K562 (cell line): ENCODE data around the gene ZCCHC14. TPM values are rescaled to one million over a fixed set of nuclear protein-coding genes. Genes with fewer than 3 reads are reported as not detected.

Experiments used
- ATAC-seq: fragments of 200-7000 bp; cut with Tn5 transposase; 3 replicates; pipeline ENCODE4 v1.9.1; 2020; ENCODE audit warnings: moderate library complexity
- BruUV-seq: library from RNA; stranded (reverse); fragments of 400-500 nt; replicated peaks from 2 replicates; lab custom pipeline; 2021; lab: Mats Ljungman, UMichigan
- CTCF ChIA-PET: fragments of 300-600 bp; formaldehyde crosslinking; extraction: SDS; loops from one replicate; lab custom pipeline; 2021; ENCODE audit warnings: low intra/inter-chr PET ratio; lab: Yijun Ruan, JAX
- POLR2A ChIA-PET: fragments of 300-600, 350-650 bp; sonication (Branson Sonifier 250); formaldehyde crosslinking; extraction: SDS; loops from one replicate; lab custom pipeline; 2021; ENCODE audit warnings: antibody characterized with exemption, inconsistent platforms; lab: Yijun Ruan, JAX
- DNase-seq, 4 experiments: peaks; one replicate each; pipeline versions ENCODE4 v3.0.0 to v3.0.0-alpha.2; 2011 to 2018; ENCODE audit warnings: low spot score in 3 of 4, mixed read lengths in 3 of 4; ENCODE audit errors: extremely low read depth in 1 of 4
- FAIRE-seq: peaks from 2 replicates; lab custom pipeline; 2011; peaks lifted over from hg19 to GRCh38; lab: Jason Lieb, UNC
- H2AFZ ChIP-seq: 2 replicates; pipeline ENCODE4 v1.6.0; 2011; ENCODE audit warnings: low read depth, low read length, control low read depth, inconsistent platforms
- H3K27ac ChIP-seq: fragments of 200-600 bp; 3 replicates; pipeline ENCODE4 v1.8.0; 2011; ENCODE audit warnings: low read depth, mild to moderate bottlenecking, control low read depth, inconsistent platforms, low read length, moderate library complexity, mixed read lengths; ENCODE audit errors: extremely low read depth
- H3K27me3 ChIP-seq, 2 experiments: fragments of 300-600 bp in 1 of 2; 2 replicates in 1 of 2; 3 replicates in 1 of 2; pipeline versions ENCODE4 v1.6.0 to v1.8.0; 2011; ENCODE audit warnings: inconsistent platforms in 2 of 2, low read length in 2 of 2, mild to moderate bottlenecking in 1 of 2, mixed read lengths in 1 of 2, moderate library complexity in 1 of 2; ENCODE audit not compliant: control insufficient read depth in 2 of 2, insufficient read depth in 2 of 2
- H3K36me3 ChIP-seq: fragments of 300-600 bp; 3 replicates; pipeline ENCODE4 v1.8.0; 2011; ENCODE audit warnings: mild to moderate bottlenecking, low read length, inconsistent platforms; ENCODE audit not compliant: control insufficient read depth, insufficient read depth
- H3K4me1 ChIP-seq, 2 experiments: fragments of 200-600 bp in 1 of 2; replicated peaks in 1 of 2; 2 replicates in 1 of 2; 3 replicates in 1 of 2; pipeline versions ENCODE4 v1.5.1 to v1.8.0; 2011; ENCODE audit warnings: inconsistent platforms in 2 of 2, low read length in 2 of 2, mild to moderate bottlenecking in 1 of 2, mixed read lengths in 1 of 2, moderate library complexity in 1 of 2; ENCODE audit not compliant: control insufficient read depth in 2 of 2, insufficient read depth in 2 of 2
- H3K4me2 ChIP-seq: 2 replicates; pipeline ENCODE4 v1.6.1; 2011; ENCODE audit warnings: low read length, control low read depth, inconsistent platforms, mixed read lengths; ENCODE audit not compliant: insufficient read depth
- H3K4me3 ChIP-seq: fragments of 200-600 bp; sonication (generic), shearing (Covaris generic); 2 replicates; pipeline ENCODE4 v1.5.1; 2016; ENCODE audit warnings: control low read depth, inconsistent platforms
- H3K79me2 ChIP-seq: fragments of 200-600 bp; 3 replicates; pipeline ENCODE4 v1.8.0; 2011; ENCODE audit warnings: low read length, inconsistent platforms; ENCODE audit not compliant: control insufficient read depth, insufficient read depth
- H3K9ac ChIP-seq, 2 experiments: 2 replicates each; pipeline versions ENCODE4 v1.6.0 to v1.6.1; 2011; ENCODE audit warnings: low read depth in 2 of 2, low read length in 2 of 2, control low read depth in 1 of 2, inconsistent platforms in 1 of 2, mild to moderate bottlenecking in 1 of 2, mixed read lengths in 1 of 2; ENCODE audit not compliant: insufficient read depth in 1 of 2
- H3K9me1 ChIP-seq: one replicate; pipeline ENCODE4 v1.6.0; 2011; ENCODE audit warnings: inconsistent platforms, mild to moderate bottlenecking, low read length, moderate library complexity; ENCODE audit not compliant: control insufficient read depth, insufficient read depth
- H3K9me3 ChIP-seq: replicated peaks from 2 replicates; pipeline ENCODE4 v1.5.1; 2011; ENCODE audit warnings: low read depth, low read length, inconsistent platforms; ENCODE audit not compliant: control insufficient read depth, insufficient read depth
- H4K20me1 ChIP-seq: replicated peaks from 2 replicates; pipeline ENCODE4 v1.6.1; 2011; ENCODE audit warnings: low read length, inconsistent platforms, mixed read lengths; ENCODE audit not compliant: control insufficient read depth, insufficient read depth
- DIDO1 ChIP-seq: fragments of 450-650 bp; IDR thresholded peaks from 2 replicates; pipeline ENCODE4 v1.6.1; 2016; ENCODE audit warnings: low read depth, missing biosample characterization, missing genetic modification characterization
- EP300 ChIP-seq: IDR thresholded peaks from 2 replicates; pipeline ENCODE4 v1.6.1; 2012; ENCODE audit warnings: low read length, improper control_type of control experiment
- ETS1 ChIP-seq: conservative IDR thresholded peaks from 2 replicates; pipeline ENCODE4 v1.6.1; 2011; ENCODE audit warnings: low read depth, mild to moderate bottlenecking, low read length; ENCODE audit not compliant: control insufficient read depth
- GTF2A2 ChIP-seq: IDR thresholded peaks from 2 replicates; pipeline ENCODE4 v1.6.1; 2016; ENCODE audit warnings: mild to moderate bottlenecking, missing genetic modification characterization, missing compliant biosample characterization
- GTF2F1 ChIP-seq: IDR thresholded peaks from 2 replicates; pipeline ENCODE4 v1.6.1; 2011; ENCODE audit warnings: low read depth, low read length, improper control_type of control experiment
- JUND ChIP-seq, 2 experiments: IDR thresholded peaks; 2 replicates in 1 of 2; 3 replicates in 1 of 2; pipeline ENCODE4 v1.6.1; 2011; ENCODE audit warnings: borderline replicate concordance in 2 of 2, low read depth in 2 of 2, low read length in 2 of 2, improper control_type of control experiment in 1 of 2, missing biosample characterization in 1 of 2, missing genetic modification characterization in 1 of 2, missing genetic modification reagents in 1 of 2
- KDM1A ChIP-seq, 2 experiments: fragments of 450-650 bp; IDR thresholded peaks; 2 replicates each; pipeline ENCODE4 v1.6.1; 2016; ENCODE audit warnings: mild to moderate bottlenecking in 2 of 2
- MEF2A ChIP-seq: IDR thresholded peaks from 2 replicates; pipeline ENCODE4 v1.6.1; 2011; ENCODE audit warnings: low read depth, mild to moderate bottlenecking, low read length, moderate library complexity; ENCODE audit not compliant: control insufficient read depth
- MLX ChIP-seq, 2 experiments: fragments of 450-650 bp in 1 of 2; sonication (generic) in 1 of 2; formaldehyde crosslinking; conservative IDR thresholded peaks; 2 replicates each; pipeline versions ENCODE4 v1.4.0 to v1.8.1; 2020 to 2022; ENCODE audit warnings: mild to moderate bottlenecking in 1 of 2, missing genetic modification reagents in 1 of 2
- RBM14 ChIP-seq: fragments of 200-400 bp; formaldehyde crosslinking; IDR thresholded peaks from 2 replicates; pipeline ENCODE4 v1.6.1; 2018; ENCODE audit warnings: low read depth, mild to moderate bottlenecking, low read length, moderate library complexity, borderline replicate concordance; ENCODE audit not compliant: insufficient read depth
- RBM17 ChIP-seq: fragments of 200-400 bp; formaldehyde crosslinking; IDR thresholded peaks from 2 replicates; pipeline ENCODE4 v1.6.1; 2017; ENCODE audit warnings: low read depth, mild to moderate bottlenecking, low read length, borderline replicate concordance
- TCFL5 ChIP-seq: fragments of 250-450 bp; sonication (Bioruptor Pico); conservative IDR thresholded peaks from 2 replicates; pipeline ENCODE4 v1.6.1; 2021; ENCODE audit warnings: mild to moderate bottlenecking, moderate library complexity, matching md5 sums
- ZKSCAN8 ChIP-seq: fragments of 200-800 bp; sonication (Bioruptor generic); IDR thresholded peaks from 2 replicates; pipeline ENCODE4 v1.6.1; 2016; ENCODE audit warnings: missing genetic modification characterization, missing compliant biosample characterization
- ZNF134 ChIP-seq: fragments of 250-450 bp; sonication (Bioruptor Pico); conservative IDR thresholded peaks from 2 replicates; pipeline ENCODE4 v1.4.0; 2020
- WGBS: fragments of 100-300 bp; shearing (Covaris generic); methylation state at CpG from one replicate; pipeline ENCODE4 v1.1.6; 2016; ENCODE audit warnings: low coverage, mixed read lengths; ENCODE audit not compliant: insufficient coverage; ENCODE audit errors: missing lambda C conversion rate; 5-methylcytosine and 5-hydroxymethylcytosine counted together
- in situ Hi-C: fragments of 300-500 bp; cut with MboI; formaldehyde crosslinking; loops from 4 replicates; pipeline ENCODE4 v1.15.0; 2018; ENCODE audit warnings: inconsistent platforms, mixed read lengths
- intact Hi-C: fragments of 100-400 bp; cut with micrococcal nuclease; formaldehyde crosslinking; loops from 2 replicates; pipeline ENCODE4 v1.14.2; 2022
- polyA plus RNA-seq, 8 experiments: library from polyadenylated mRNA; depleted of rRNA in 4 of 8; stranded (reverse) in 5 of 8; unstranded in 3 of 8; fragments of >200 nt; fragmentation: Nextera tagmentation in 2 of 8; fragmentation: Illumina TruSeq in 1 of 8; extraction: Ambion mirVana in 2 of 8; extraction: Trizol in 1 of 8; gene quantifications; 2 replicates each; pipeline versions ENCODE4 v1.2.1 to v1.2.3, GENCODE V29; 2011 to 2014; ENCODE audit warnings: inconsistent platforms in 1 of 8, missing spikeins in 1 of 8
- total RNA-seq, 7 experiments: library from RNA; depleted of rRNA in 6 of 7; stranded (reverse); fragments of >200 nt in 6 of 7; fragmentation: Illumina TruSeq in 2 of 7; extraction: Trizol in 2 of 7; gene quantifications; 2 replicates each; pipeline versions ENCODE4 v1.2.1 to v1.2.3, GENCODE V29; 2011 to 2021; ENCODE audit warnings: low replicate concordance in 1 of 7
- TF ChIP-seq, protein P1 (sequence below): IDR thresholded peaks from 2 replicates; pipeline ENCODE4 v1.6.1; 2014; ENCODE audit warnings: antibody characterized with exemption

Gene ZCCHC14
- total and polyA plus RNA-seq, 9 of the 15 experiments (the other 6 are each of a cell fraction or from before 2014, with no cell fraction given), result 1.5 to 12.4 (median 2.9) TPM

DNA sequence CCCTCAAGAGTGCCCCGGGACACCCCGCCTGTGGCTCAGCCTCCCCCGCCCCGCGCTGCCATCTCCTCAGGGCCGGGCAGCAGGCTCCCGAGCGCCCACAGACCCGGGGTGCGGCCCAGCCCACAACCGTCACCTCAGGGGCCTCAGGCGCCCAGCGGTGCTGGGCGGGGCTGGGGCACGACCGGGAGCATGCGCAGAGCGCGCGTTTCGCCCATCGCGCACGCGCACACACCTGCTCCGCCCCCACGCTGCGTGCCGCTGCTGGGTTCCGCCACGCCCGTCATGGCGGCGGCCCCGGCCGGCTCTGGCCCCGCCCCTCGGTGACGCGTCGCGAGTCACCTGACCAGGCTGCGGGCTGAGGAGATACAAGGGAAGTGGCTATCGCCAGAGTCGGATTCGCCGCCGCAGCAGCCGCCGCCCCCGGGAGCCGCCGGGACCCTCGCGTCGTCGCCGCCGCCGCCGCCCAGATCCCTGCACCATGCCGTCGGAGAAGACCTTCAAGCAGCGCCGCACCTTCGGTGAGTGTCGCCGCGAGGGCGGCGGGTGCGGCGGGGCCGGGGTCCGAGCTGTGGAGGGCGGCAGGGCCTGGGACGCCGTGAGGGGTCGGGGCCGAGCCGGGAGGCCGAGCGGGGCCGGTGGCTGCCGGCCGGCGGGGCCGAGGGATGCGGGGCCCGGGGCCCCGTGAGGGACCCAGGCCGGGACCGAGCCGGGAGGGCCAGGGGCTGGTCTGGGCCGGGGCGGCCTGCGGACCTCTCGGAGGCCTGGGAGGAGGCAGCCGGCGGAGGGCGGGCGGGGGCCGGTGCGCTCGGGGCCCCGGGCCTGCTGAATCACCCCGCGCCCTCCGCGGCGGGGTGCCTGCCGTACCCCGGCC lies 100.6 kb downstream of the ZCCHC14 start, which contains the start of gene MAP1LC3B:
Gene MAP1LC3B (plus strand): TSS at position 387 of the 871 bp plus-strand sequence. CDS start 92 bp downstream, at position 479.
- peak within 1 kb of the TSS; percentile 89 for H3K4me3 ChIP-seq
- peaks cover 33% of the 10 kb centered on the region for H4K20me1 ChIP-seq
- H3K4me2 ChIP-seq, result peak within 1 kb of the TSS; percentile 99
- H3K79me2 ChIP-seq, result peaks cover 55% of the 10 kb centered on the region
- intact Hi-C loops, result loop anchor here (2.0 to 5.0 kb wide), 3 partner anchors 75 to 245 kb away; partner anchors contain the start of genes C16orf95 and ZCCHC14
- peak; percentile 60 for FAIRE-seq
- POLR2A ChIA-PET, result interaction anchor here (0.7 to 6.0 kb wide), 6 partner anchors 9 to 25 kb away, joined by 3 to 51 read pairs (median 7); partner anchors contain the start of gene FBXO31
- H3K27ac ChIP-seq, result peak within 1 kb of the TSS; percentile 94
- H3K4me1 ChIP-seq, result peaks cover 26 to 32% of the 10 kb centered on the region in 2 experiments
- peak within 1 kb of the TSS; percentile 65 for H2AFZ ChIP-seq
- H3K9me3 ChIP-seq, result no peaks in the 10 kb centered on the region
- no peaks in the 10 kb centered on the region for H3K9me1 ChIP-seq
- peak; percentile 89 to 97 (median 94) for DNase-seq
- peak; percentile 83 for ATAC-seq
- H3K27me3 ChIP-seq, result no peaks in the 10 kb centered on the region
- no TSS peak for BruUV-seq
- under 1% methylated on average over 65 of the region's 113 CpGs for WGBS
- in situ Hi-C loops, result no loop called here
- peak within 1 kb of the TSS; percentile 93 to 94 for H3K9ac ChIP-seq
- CTCF ChIA-PET, result no interaction called here
- H3K36me3 ChIP-seq, result peaks cover 18% of the 10 kb centered on the region
- 0 out of 2 replicates have a peak, but pooled peaks have one; percentile 17 for TF ChIP-seq EP300
- TF ChIP-seq, protein P1, sequence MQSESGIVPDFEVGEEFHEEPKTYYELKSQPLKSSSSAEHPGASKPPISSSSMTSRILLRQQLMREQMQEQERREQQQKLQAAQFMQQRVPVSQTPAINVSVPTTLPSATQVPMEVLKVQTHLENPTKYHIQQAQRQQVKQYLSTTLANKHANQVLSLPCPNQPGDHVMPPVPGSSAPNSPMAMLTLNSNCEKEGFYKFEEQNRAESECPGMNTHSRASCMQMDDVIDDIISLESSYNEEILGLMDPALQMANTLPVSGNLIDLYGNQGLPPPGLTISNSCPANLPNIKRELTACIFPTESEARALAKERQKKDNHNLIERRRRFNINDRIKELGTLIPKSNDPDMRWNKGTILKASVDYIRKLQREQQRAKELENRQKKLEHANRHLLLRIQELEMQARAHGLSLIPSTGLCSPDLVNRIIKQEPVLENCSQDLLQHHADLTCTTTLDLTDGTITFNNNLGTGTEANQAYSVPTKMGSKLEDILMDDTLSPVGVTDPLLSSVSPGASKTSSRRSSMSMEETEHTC, result peak; percentile 85
- TF ChIP-seq KDM1A (IDR thresholded peaks at IDR 0.05), result no peak
- no peak for TF ChIP-seq GTF2A2 (tag)
- TF ChIP-seq ETS1, result peak; percentile 96
- no peak for TF ChIP-seq MLX (CRISPR knock-in tag; conservative IDR thresholded peaks at IDR 0.05)
- no peak for TF ChIP-seq RBM17
- no peak for TF ChIP-seq ZKSCAN8 (CRISPR knock-in tag)
- TF ChIP-seq GTF2F1, result no peak; the same call in 1 of the 2 replicates
- no peak for TF ChIP-seq TCFL5
- no peak for TF ChIP-seq ZNF134 (CRISPR knock-in tag)
- no peak for TF ChIP-seq DIDO1 (tag)
- TF ChIP-seq MEF2A, result no peak
- TF ChIP-seq JUND (IDR thresholded peaks at IDR 0.05; ENCODE audit: borderline replicate concordance, low read depth, low read length), result peak; percentile 83
- no peak; the same call in 2 of the 3 replicates for TF ChIP-seq JUND (tag; IDR thresholded peaks at IDR 0.05; ENCODE audit: borderline replicate concordance, low read depth, low read length)
- TF ChIP-seq RBM14, result no peak
